Activated CD4-positive, alpha-beta T cell treated with anti-CD3 and anti-CD28 coated beads for 48 hours (primary cell): ENCODE data around the gene ALG2.

Experiments used
- DNase-seq: peaks from one replicate; pipeline ENCODE4 v3.0.0-alpha.2; 2020

Gene ALG2

GRCh38 chr9:99169982-99170761, 51.6 kb downstream of the ALG2 start:
- DNase-seq = no peak

GRCh38 chr9:99169086-99169485, 52.7 kb downstream of the ALG2 start:
- DNase-seq = no peak

- DNase-seq = no peak
Observed at GRCh38 chr9:99167694-99168093, 54.0 kb downstream of the ALG2 start.

- DNase-seq = no peak
Observed at GRCh38 chr9:99167119-99167518, 54.6 kb downstream of the ALG2 start.
